Type B pancreatic cell (in vitro differentiated cells): ENCODE measurements around the gene MRAP. TPM values are rescaled to one million over a fixed set of nuclear protein-coding genes. Genes with fewer than 3 reads are reported as not detected.

Source experiments
- DNase-seq: peaks from one replicate; pipeline ENCODE4 v3.0.0; 2021; ENCODE audit warnings: mixed read lengths; ENCODE audit not compliant: unreplicated experiment; ENCODE audit errors: extremely low spot score
- H3K27ac Mint-ChIP-seq: 2 replicates; pipeline ENCODE4 v1.8.0; 2021; ENCODE audit warnings: mild to moderate bottlenecking, mixed read lengths
- H3K27me3 Mint-ChIP-seq: 2 replicates; pipeline ENCODE4 v1.8.0; 2021; ENCODE audit warnings: mixed read lengths
- H3K36me3 Mint-ChIP-seq: 2 replicates; pipeline ENCODE4 v1.8.0; 2021; ENCODE audit warnings: mixed read lengths
- H3K4me1 Mint-ChIP-seq: one replicate; pipeline ENCODE4 v1.8.0; 2021; ENCODE audit warnings: mixed read lengths; ENCODE audit not compliant: unreplicated experiment
- H3K4me3 Mint-ChIP-seq: 2 replicates; pipeline ENCODE4 v1.8.0; 2021; ENCODE audit warnings: mild to moderate bottlenecking, mixed read lengths
- H3K9me3 Mint-ChIP-seq: 2 replicates; pipeline ENCODE4 v1.8.0; 2021; ENCODE audit warnings: mixed read lengths
- CTCF ChIP-seq: fragments of 200-600 bp; sonication (generic); conservative IDR thresholded peaks from 2 replicates; pipeline ENCODE4 v1.5.0; 2021; ENCODE audit warnings: antibody characterized with exemption, mild to moderate bottlenecking
- total RNA-seq: library from RNA; stranded (reverse); gene quantifications from 2 replicates; pipeline ENCODE4 v1.2.1, GENCODE V29; 2021; ENCODE audit warnings: low replicate concordance

MRAP gene
- total RNA-seq, 1 donor from 2014 or later: not detected

GRCh38 chr21:32270748-32271147 is 27.9 kb upstream of the MRAP start:
- H3K4me3 Mint-ChIP-seq: no peak overlapping the region
- no peak for TF ChIP-seq CTCF
- no peaks in the 10 kb centered on the region for H3K27me3 Mint-ChIP-seq
- no peaks in the 10 kb centered on the region for H3K9me3 Mint-ChIP-seq
- H3K27ac Mint-ChIP-seq: no peak overlapping the region
- no peaks in the 10 kb centered on the region for H3K4me1 Mint-ChIP-seq
- peaks cover 17% of the 10 kb centered on the region for H3K36me3 Mint-ChIP-seq
- DNase-seq: no peak

GRCh38 chr21:32276671-32277070 is 22.0 kb upstream of the MRAP start:
- Mint-ChIP-seq H3K36me3 (peaks cover 8% of the 10 kb centered on the region), H3K4me3 (no peak overlapping the region), H3K27ac (no peak overlapping the region)

GRCh38 chr21:32278103-32278502 is 20.6 kb upstream of the MRAP start:
- Mint-ChIP-seq H3K36me3 (peaks cover 5% of the 10 kb centered on the region), H3K9me3 (no peaks in the 10 kb centered on the region), H3K27ac (peak overlapping the region; percentile 94), H3K27me3 (no peaks in the 10 kb centered on the region), H3K4me3 (peak overlapping the region; percentile 100), H3K4me1 (peaks cover 12% of the 10 kb centered on the region)
- no peak for TF ChIP-seq CTCF
- DNase-seq: no peak

More at GRCh38 chr21:32276671-32277070, 22.0 kb upstream of the MRAP start:
- DNase-seq: no peak
- H3K4me1 Mint-ChIP-seq: peaks cover 12% of the 10 kb centered on the region
- TF ChIP-seq CTCF: no peak
- no peaks in the 10 kb centered on the region for H3K9me3 Mint-ChIP-seq
- H3K27me3 Mint-ChIP-seq: no peaks in the 10 kb centered on the region

GRCh38 chr21:32278518-32279376 is 19.9 kb upstream of the MRAP start, which contains the start of gene MIS18A:
TSS of gene MIS18A (minus strand) at chr21:32279049. CDS start at chr21:32279014, 35 bp downstream.
- Mint-ChIP-seq H3K4me3 (peak within 1 kb of the TSS; percentile 100), H3K4me1 (peaks cover 12% of the 10 kb centered on the region), H3K36me3 (peaks cover 5% of the 10 kb centered on the region), H3K27me3 (no peaks in the 10 kb centered on the region), H3K9me3 (no peaks in the 10 kb centered on the region), H3K27ac (peak within 1 kb of the TSS; percentile 94)
- peak; percentile 99 for DNase-seq
- no peak for TF ChIP-seq CTCF

GRCh38 chr21:32279377-32279680 is 19.3 kb upstream of the MRAP start:
- H3K4me3 Mint-ChIP-seq: peak overlapping the region; percentile 100
- no peaks in the 10 kb centered on the region for H3K27me3 Mint-ChIP-seq
- DNase-seq: no peak
- peak overlapping the region; percentile 94 for H3K27ac Mint-ChIP-seq
- H3K9me3 Mint-ChIP-seq: no peaks in the 10 kb centered on the region
- no peak for TF ChIP-seq CTCF
- H3K4me1 Mint-ChIP-seq: peaks cover 12% of the 10 kb centered on the region
- H3K36me3 Mint-ChIP-seq: peaks cover 5% of the 10 kb centered on the region
